ENCODE results near the gene POLD1.
"Not testable (repeated sequence)": the region's sequence is repeated elsewhere in the genome, so short reads cannot be mapped to it uniquely, and the experiment has no call there.

POLD1 gene

GRCh38 chr19:50383852-50384684, at the start of gene POLD1:
Gene POLD1, plus strand, starts transcription at chr19:50384347. Its CDS starts 14,505 bp downstream, at chr19:50398852.
- DNase-seq: peak; percentile 97

DNA sequence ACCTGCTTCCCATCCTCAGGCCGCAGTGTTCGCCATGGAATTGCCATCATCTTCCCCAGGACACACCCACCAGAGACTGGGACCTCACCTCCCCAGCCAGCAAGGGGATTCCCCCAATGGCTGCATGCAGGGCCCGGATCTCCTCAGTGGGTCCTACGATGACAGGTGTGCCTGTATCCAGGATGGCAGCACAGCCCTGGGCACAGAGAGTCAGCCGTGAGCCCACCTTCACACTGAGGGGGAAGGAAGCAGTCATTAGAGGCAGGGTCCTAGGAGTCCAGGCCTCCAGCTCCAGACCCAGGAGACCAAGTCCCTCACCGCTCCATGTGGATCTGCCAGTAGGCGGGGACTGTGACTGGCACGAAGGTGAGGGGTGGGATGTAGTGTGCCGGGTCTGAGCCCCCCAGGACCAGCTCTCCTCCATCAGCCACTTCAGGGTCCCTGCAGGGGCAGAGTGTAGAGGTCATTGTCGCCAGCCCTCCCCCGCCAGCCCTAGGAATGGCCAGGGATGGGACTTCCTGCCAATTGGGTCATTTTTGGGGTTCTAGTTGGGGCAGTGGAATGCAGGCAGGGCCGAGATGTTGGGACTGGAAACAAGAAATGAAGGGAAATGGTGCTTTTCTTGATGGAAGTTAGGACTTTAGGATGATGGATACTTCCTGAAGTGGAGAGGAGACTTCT, 49.3 kb upstream of the POLD1 start:
- DNase-seq: no peak

DNA sequence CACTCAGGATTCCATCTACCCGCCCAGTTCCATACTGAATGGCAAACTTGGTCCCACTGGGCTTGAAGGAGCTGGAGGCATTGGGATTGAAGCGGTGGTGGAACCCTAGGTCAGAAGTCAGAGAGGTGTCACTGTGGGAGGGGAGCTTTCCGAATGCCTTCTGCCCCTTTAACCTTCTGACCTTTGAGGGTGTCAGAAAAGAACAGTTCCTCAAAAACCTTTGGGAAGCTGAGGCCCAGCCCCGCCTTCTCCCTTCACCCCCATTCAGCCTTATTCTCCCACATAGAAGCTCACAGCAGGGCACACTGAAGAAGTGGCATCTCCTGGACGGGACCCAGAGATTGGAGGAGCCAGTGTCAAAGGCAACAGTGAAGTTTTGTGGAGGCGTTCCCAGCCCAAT, 47.1 kb upstream of the POLD1 start:
- not testable (repeated sequence) for DNase-seq

- DNase-seq: no peak
Observed at GRCh38 chr19:50340331-50340730, 43.8 kb upstream of the POLD1 start.

DNA sequence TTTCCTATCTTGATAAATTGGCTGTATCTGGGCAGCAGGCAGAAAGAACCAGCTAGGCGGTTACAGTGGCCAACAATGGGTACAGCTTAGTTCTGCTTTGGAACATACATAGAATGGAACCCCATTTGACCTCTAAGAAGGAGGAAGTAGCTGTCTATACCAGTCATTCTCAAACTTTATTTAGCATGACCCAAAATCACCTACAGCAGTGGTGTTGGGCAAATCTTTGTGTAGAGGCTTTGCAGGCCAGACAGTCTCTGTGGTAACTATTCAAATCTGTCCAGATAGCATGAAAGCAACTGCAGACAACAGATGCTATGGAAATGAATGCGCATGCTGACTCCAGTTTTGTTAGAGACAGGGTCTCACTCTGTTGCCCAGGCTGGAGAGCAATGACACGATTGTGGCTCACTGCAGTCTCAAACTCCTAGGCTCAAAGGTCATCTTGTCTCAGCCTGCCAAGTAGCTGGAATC, 43.0 kb upstream of the POLD1 start:
- DNase-seq: no peak

GRCh38 chr19:50344661-50345318, 39.4 kb upstream of the POLD1 start:
- no peak for DNase-seq

- DNase-seq: not testable (repeated sequence)
Observed at GRCh38 chr19:50347089-50347581, 37.0 kb upstream of the POLD1 start.

DNA sequence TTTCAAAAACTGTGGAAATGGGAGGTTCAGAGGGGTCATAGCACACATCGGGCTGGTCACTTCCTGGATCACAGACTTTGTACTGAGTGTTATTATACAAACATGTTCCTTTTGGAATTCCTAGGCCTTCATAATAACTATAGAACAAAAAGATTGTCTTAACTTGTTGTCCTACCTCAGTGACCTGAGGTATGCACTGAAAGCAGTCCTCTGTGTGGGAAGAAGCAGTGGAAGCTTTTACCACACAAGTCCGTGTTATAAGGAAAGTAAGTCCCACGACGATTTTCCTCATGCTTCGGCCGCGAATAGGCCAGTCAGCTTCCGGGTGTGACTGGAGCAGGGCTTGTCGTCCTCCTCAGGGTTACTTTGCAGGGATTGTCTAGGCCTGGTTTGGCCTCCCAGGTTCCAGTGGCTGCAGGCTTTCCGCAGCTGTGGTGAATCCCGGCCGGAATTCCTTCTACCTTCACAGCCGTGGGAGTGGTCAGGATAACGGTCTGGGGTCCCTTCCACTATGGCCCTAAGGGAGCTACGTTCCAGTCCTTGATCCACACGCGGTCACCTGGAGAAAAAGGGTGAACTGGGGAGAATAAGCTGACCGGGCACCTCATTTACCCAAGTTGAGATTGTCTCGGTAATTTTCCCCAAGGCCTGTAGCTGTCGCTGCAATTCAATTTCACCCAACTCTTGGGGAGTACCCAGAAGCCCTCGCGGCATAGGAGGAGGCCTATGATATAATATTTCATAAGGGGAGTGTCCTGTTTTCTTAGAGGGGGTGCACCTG, 34.7 kb upstream of the POLD1 start:
- DNase-seq: no peak

DNA sequence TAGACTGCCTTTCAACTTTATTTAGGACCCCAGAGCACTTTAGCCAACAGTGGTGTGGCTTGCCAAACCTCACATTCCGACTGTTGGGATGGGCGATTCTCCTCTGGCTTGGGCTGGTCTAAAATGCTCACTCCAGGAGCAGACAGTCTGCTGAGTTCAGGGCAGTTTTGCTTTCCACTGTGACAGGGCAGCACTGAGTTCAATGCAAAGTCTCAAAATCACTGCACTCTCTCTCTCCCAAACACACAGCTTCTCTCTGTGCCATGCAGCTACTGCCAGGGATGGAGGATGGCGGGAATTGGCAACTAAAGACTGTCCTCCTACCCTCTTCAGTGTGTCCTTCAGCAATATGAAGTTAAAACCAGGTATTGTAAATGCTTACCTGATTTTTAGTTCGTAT, 31.9 kb upstream of the POLD1 start:
- no peak for DNase-seq

DNA sequence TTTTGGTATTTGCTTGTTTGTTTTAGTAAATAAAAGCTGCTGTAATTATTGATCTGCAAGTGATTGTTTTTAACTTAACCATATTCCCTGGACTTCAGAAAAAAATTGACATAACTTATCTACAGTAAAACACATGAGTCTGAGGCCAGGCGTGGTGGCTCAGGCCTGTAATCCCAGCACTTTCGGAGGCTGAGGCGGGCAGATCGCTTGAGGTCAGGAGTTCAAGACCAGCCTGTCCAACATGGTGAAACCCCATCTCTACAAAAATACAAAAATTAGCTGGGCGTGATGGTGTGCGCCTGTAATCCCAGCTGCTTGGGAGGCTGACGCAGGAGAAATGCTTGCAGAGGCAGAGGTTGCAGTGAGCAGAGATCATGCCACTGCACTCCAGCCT, 30.7 kb upstream of the POLD1 start:
- DNase-seq: not testable (repeated sequence)

DNA sequence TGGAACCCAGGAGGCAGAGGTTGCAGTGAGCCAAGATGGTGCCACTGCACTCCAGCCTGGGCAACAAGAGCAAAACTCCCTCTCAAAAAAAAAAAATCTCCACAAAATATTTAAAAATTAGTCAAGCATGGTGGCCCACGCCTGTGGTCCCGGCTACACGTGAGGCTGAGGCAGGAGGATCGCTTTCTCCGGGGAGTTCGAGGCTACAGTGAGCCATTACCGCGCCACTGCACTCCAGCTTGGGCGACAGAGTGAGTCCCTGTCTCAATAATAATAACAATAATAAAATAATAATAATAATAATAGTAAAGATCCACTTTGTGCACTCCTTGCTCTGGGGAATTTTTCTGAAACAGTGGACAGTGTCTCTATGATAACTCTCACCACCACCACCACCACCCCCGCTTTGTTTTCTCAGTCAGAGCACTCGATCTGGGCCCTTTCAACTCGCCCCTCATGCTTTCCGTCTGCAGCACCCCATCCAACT, 27.4 kb upstream of the POLD1 start:
- DNase-seq: no peak

- DNase-seq: peak; percentile 86
Observed at GRCh38 chr19:50357178-50358100, 26.7 kb upstream of the POLD1 start.

GRCh38 chr19:50358483-50359327, 25.4 kb upstream of the POLD1 start:
- DNase-seq: peak; percentile 78

GRCh38 chr19:50359328-50359818, 24.8 kb upstream of the POLD1 start:
- DNase-seq: no peak

DNA sequence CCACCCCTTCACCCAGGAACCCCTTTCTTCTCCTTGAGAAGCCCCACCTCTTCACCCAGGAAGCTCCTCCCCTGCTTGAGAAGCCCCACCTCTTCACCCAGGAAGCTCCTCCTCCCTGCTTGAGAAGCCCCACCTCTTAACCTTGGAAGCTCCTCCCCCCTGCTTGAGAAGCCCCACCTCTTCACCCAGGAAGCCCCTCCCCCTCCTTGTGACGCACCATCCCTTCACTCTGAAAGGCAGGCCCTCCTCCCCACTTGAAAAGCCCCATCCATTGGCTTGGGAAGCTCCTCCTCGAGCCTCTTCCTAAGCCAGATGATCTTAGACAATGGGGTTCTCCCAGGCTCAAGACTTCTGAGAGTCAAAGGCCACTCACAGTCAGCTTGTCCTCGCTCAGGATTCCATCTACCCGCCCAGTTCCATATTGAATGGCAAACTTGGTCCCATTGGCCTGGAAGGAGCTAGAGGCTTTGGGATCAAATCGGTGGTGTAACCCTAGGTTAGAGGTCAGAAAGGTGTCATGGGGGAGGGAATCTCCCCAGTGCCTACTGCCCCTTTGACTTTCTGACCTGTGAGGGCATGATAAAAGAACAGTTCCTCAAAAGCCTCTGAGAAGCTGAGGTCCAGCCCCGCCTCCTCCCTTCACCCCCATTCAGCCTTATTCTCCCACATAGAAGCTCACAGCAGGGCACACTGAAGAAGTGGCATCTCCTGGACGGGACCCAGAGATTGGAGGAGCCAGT, 22.7 kb upstream of the POLD1 start:
- DNase-seq: no peak

GRCh38 chr19:50362030-50362412, 22.1 kb upstream of the POLD1 start:
- DNase-seq: no peak

DNA sequence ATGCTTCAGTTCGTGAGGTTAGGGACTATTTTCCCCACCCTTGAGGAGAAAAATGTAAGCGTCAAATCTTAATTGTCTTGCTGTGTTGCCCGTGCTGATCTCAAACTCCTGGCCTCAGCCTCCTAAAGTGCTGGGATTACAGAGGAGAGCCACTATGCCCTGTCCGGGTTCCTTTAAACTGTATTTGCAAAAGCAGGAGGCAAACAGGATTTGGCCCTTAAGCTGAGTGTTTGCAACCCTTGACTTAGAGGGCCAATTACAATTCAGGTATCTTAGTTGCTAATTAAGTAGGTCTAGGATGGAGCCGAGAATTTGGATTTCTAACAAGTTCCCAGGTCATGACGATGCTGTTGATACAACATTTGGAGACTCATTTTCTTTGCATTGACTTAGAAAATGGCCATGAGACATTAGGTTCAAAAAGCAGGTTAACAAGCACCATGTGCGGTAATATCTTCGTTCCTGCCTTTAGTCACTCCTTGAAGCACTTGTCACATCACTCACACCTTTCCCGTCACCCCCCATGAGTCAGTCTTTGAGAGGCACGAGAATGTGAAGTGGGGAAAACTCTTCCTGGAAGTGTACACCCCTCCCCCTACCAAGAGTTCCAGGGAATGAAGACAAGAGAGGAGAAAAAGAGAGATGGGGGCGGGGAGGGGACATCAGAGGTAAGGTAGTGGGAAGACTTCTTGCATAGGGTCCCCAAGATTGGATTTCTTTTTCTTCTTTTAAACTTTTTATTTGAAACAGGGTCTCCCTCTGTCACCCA, 21.3 kb upstream of the POLD1 start:
- DNase-seq: no peak

DNA sequence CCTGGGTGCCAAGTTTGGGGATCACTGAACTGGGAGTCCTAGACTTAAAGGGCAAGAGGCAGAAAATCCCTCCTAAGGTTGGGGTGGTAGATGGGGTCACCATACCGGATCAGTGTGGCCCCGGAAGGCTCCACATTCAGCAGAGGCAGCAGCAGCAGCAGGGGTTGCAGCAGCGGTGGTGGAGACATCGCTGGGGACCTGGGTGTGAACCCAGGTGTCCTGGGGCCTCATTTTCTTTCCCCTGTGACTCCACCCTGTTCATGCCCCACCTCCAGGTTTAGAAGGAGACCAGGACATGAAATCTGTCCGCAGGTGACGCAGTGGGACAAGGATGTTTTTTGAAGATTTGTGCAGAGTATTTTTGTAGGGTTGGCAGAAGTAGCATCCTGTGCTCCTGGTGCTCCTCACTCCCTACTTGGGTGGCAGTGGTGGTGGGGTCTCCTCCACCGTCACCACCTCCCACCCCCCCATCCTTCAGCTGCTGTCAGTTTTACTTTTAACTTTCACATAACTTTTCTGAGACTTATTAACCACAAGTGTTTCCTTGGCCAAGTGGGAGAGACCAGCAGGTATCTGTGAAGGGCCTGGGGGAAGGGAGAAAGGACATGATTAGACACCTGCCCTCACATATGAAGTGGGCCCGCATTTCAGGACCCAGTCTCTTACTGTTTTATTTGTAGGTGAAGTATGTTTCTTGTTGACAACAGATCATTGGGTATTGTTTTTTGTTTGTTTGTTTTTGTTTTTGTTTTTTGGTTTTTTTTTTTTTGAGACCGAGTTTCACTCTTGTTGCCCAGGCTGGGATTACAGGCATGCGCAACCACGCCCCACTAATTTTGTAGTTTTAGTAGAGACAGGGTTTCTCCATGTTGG, 18.5 kb upstream of the POLD1 start, which contains the start of gene NAPSA:
Gene NAPSA (minus strand): TSS at position 206 of the 873 bp plus-strand sequence. CDS start 18 bp downstream, at position 188.
- DNase-seq: no peak

Measured in CD4-positive, alpha-beta T cell treated with Interleukin-4 for 4 hours (primary cell).